Adrenal gland (tissue), 12 donors: ENCODE data around the gene MINK1. TPM values are rescaled to one million over a fixed set of nuclear protein-coding genes. Genes with fewer than 3 reads are reported as not detected.
A peak's percentile ranks its signal among the peaks of the same experiment; 100 is the strongest.

Experiments
- DNase-seq, 7 donors: peaks; one replicate each; pipeline ENCODE4 v3.0.0-alpha.2; 2019 to 2020
- H3K27ac ChIP-seq, 5 donors: fragments of 200-600 bp; sonication (generic) in 4 of 5; 1 replicate in 3 of 5; 2 replicates in 2 of 5; pipeline versions ENCODE4 v1.5.1 to v1.8.0; 2016 to 2020; ENCODE audit warnings: mild to moderate bottlenecking in 1 of 5
- H3K27me3 ChIP-seq: fragments of 200-600 bp; 2 replicates; pipeline ENCODE4 v1.8.0; 2021
- H3K36me3 ChIP-seq, 2 donors: fragments of 200-600 bp; replicated peaks in 1 of 2; 1 replicate in 1 of 2; 2 replicates in 1 of 2; pipeline versions ENCODE4 v1.5.1 to v1.8.0; 2018 to 2022
- H3K4me1 ChIP-seq, 2 donors: fragments of 200-600 bp; replicated peaks in 1 of 2; 1 replicate in 1 of 2; 2 replicates in 1 of 2; pipeline versions ENCODE4 v1.5.1 to v1.8.0; 2018 to 2021
- H3K4me3 ChIP-seq, 4 donors: fragments of 200-600 bp; sonication (generic) in 3 of 4; one replicate each; pipeline ENCODE4 v1.5.1; 2016 to 2018
- H3K9me3 ChIP-seq, 3 donors: fragments of 200-600 bp; sonication (generic) in 1 of 3; replicated peaks in 1 of 3; 1 replicate in 2 of 3; 2 replicates in 1 of 3; pipeline versions ENCODE4 v1.5.1 to v1.8.0; 2016 to 2021
- CTCF ChIP-seq, 6 experiments: fragments of 450-650 bp in 4 of 6; fragments of 200-600 bp in 2 of 6; sonication (generic) in 1 of 6; IDR thresholded peaks; 1 replicate in 5 of 6; 2 replicates in 1 of 6; pipeline versions ENCODE4 v1.5.1 to v1.8.0; 2016 to 2021; ENCODE audit warnings: antibody characterized with exemption in 6 of 6, mild to moderate bottlenecking in 2 of 6, moderate library complexity in 1 of 6
- POLR2A ChIP-seq, 2 donors: fragments of 450-650 bp; IDR thresholded peaks; one replicate each; pipeline ENCODE4 v1.6.1; 2017; ENCODE audit warnings: antibody characterized with exemption in 2 of 2, mild to moderate bottlenecking in 2 of 2, moderate library complexity in 1 of 2
- WGBS, 4 donors: extraction: QIAGEN DNeasy Blood & Tissue Kit in 2 of 4; methylation state at CpG; one replicate each; pipeline versions ENCODE4 v1.1.5 to v1.1.7; 2013 to 2017; 5-methylcytosine and 5-hydroxymethylcytosine counted together
- intact Hi-C, 2 donors: fragments of 100-400 bp; cut with DNase I; formaldehyde crosslinking; loops; one replicate each; pipeline versions ENCODE4 v1.14.1 to v1.15.0; 2022 to 2023
- polyA plus RNA-seq, 3 donors: library from polyadenylated mRNA; stranded (reverse); fragments of 200-250 nt in 2 of 3; fragments of 350-450 nt in 1 of 3; fragmentation: Illumina TruSeq in 1 of 3; extraction: RNeasy Lipid Tissue Mini Kit (QIAGEN cat#74804) in 1 of 3; gene quantifications; one replicate each; pipeline ENCODE4 v1.2.3, GENCODE V29; 2013 to 2014
- total RNA-seq, 9 donors: library from RNA; depleted of rRNA in 4 of 9; stranded (reverse); fragments of >200 nt in 4 of 9; fragments of 120-200 nt in 1 of 9; fragmentation: NEBNext Ultra II Directional in 1 of 9; extraction: Animal tissue kit (Norgen Biotek cat#: 25700) in 1 of 9; gene quantifications; one replicate each; pipeline versions ENCODE4 v1.1.0 to v1.2.4, GENCODE V29; 2013 to 2023
- donor health status: healthy with polysubstance abuse.
- donor health status: Bipolar disorder and iron deficiency.
- donor health status: DM: yes; HTN: yes; CAD: no.
- donor health status: DM: no; HTN: no; CAD: no.
- donor health status: DM: no; HTN: no; CAD: no.
- donor health status: DM: yes; HTN: yes; CAD: no.

Gene MINK1
- total and polyA plus RNA-seq, 12 donors, result 21.5 to 135 (median 50.4) TPM

GRCh38 chr17:4838309-4838785, 5.2 kb downstream of the MINK1 start:
- 61 to 82% (median 73%) methylated on average over 3 of the region's 3 CpGs for WGBS, 4 donors
- H3K27ac ChIP-seq, result peak overlapping the region in 3 of 5 donors; percentile 70 to 96 (median 89)
- no peaks in the 10 kb centered on the region for H3K9me3 ChIP-seq
- DNase-seq, result no peak
- no peaks in the 10 kb centered on the region for H3K27me3 ChIP-seq
- TF ChIP-seq POLR2A (IDR thresholded peaks at IDR 0.05), result no peak
- TF ChIP-seq CTCF (IDR thresholded peaks at IDR 0.05), result no peak
- H3K36me3 ChIP-seq, result no peaks in the 10 kb centered on the region
- H3K4me3 ChIP-seq, result no peak overlapping the region
- intact Hi-C loops, result no loop called here
- H3K4me1 ChIP-seq, result peaks cover 46 to 60% of the 10 kb centered on the region in 2 donors

- no peak for DNase-seq
- TF ChIP-seq CTCF (IDR thresholded peaks at IDR 0.05) (no peak), POLR2A (IDR thresholded peaks at IDR 0.05) (no peak)
- Histone ChIP-seq H3K4me3 (no peak overlapping the region), H3K27ac (no peak overlapping the region), H3K36me3 (no peaks in the 10 kb centered on the region), H3K9me3 (no peaks in the 10 kb centered on the region), H3K4me1 (peaks cover 46 to 57% of the 10 kb centered on the region in 2 donors), H3K27me3 (no peaks in the 10 kb centered on the region)
- 71 to 85% (median 79%) methylated on average over 8 of the region's 8 CpGs for WGBS, 4 donors
- intact Hi-C loops, result no loop called here
Observed at GRCh38 chr17:4839221-4839620, 6.1 kb downstream of the MINK1 start.

- no peak overlapping the region for H3K4me3 ChIP-seq
- H3K27ac ChIP-seq, result no peak overlapping the region
- no peaks in the 10 kb centered on the region for H3K36me3 ChIP-seq
- DNase-seq, result no peak
- 75 to 82% (median 80%) methylated on average over 8 of the region's 8 CpGs for WGBS, 4 donors
- H3K27me3 ChIP-seq, result no peaks in the 10 kb centered on the region
- intact Hi-C loops, result no loop called here
- TF ChIP-seq CTCF (IDR thresholded peaks at IDR 0.05), result no peak
- no peak for TF ChIP-seq POLR2A (IDR thresholded peaks at IDR 0.05)
- no peaks in the 10 kb centered on the region for H3K9me3 ChIP-seq
- peaks cover 41 to 46% of the 10 kb centered on the region in 2 donors for H3K4me1 ChIP-seq
Observed at GRCh38 chr17:4839965-4840892, 7.1 kb downstream of the MINK1 start.

- TF ChIP-seq POLR2A (IDR thresholded peaks at IDR 0.05), result no peak
- TF ChIP-seq CTCF (IDR thresholded peaks at IDR 0.05), result no peak
- intact Hi-C loops, result no loop called here
Observed at GRCh38 chr17:4840893-4841242, 7.7 kb downstream of the MINK1 start.

More at GRCh38 chr17:4840893-4841242, 7.7 kb downstream of the MINK1 start:
- Histone ChIP-seq H3K4me1 (peaks cover 39 to 43% of the 10 kb centered on the region in 2 donors), H3K36me3 (no peaks in the 10 kb centered on the region), H3K4me3 (no peak overlapping the region), H3K9me3 (no peaks in the 10 kb centered on the region), H3K27ac (no peak overlapping the region), H3K27me3 (no peaks in the 10 kb centered on the region)
- no peak for DNase-seq
- WGBS, 4 donors, result 82 to 86% (median 85%) methylated on average over 9 to 10 of the region's 10 CpGs
